Neural progenitor cell (in vitro differentiated cells): Measurements from ENCODE around the gene FEM1B.

Experiments used
- CTCF ChIP-seq: fragments of 200-600 bp; sonication (generic); IDR thresholded peaks from 2 replicates; pipeline ENCODE4 v1.5.1; 2017; ENCODE audit warnings: antibody characterized with exemption, mild to moderate bottlenecking
- EZH2phosphoT487 ChIP-seq: fragments of 200-600 bp; sonication (generic); IDR thresholded peaks from 2 replicates; pipeline ENCODE4 v1.6.1; 2017; ENCODE audit warnings: antibody characterized with exemption

GRCh38 chr15:68317281-68318007 is 39.9 kb downstream of the FEM1B start:
- TF ChIP-seq CTCF (no peak), EZH2phosphoT487 (no peak)
